Keratinocyte (primary cell): ENCODE results near the gene MTOR. TPM values are rescaled to one million over a fixed set of nuclear protein-coding genes. Genes with fewer than 3 reads are reported as not detected.
A peak's percentile ranks its signal among the peaks of the same experiment; 100 is the strongest.

Experiments used
- DNase-seq: peaks from one replicate; pipeline ENCODE4 v3.0.0-alpha.2; 2011; ENCODE audit warnings: low read depth, missing footprints, low spot score
- FAIRE-seq: peaks from 2 replicates; lab custom pipeline; 2011; peaks lifted over from hg19 to GRCh38; lab: Jason Lieb, UNC
- H2AFZ ChIP-seq: 2 replicates; pipeline ENCODE4 v1.6.0; 2012; ENCODE audit warnings: low read length, control low read depth, inconsistent platforms; ENCODE audit not compliant: control insufficient read depth
- H3K27ac ChIP-seq: 2 replicates; pipeline ENCODE4 v1.5.1; 2011; ENCODE audit warnings: low read length; ENCODE audit not compliant: control insufficient read depth, insufficient read depth
- H3K27me3 ChIP-seq: 3 replicates; pipeline ENCODE4 v1.6.0; 2011; ENCODE audit warnings: low read length; ENCODE audit not compliant: control insufficient read depth, insufficient read depth; ENCODE audit errors: extremely low read depth
- H3K36me3 ChIP-seq, 2 experiments: 2 replicates in 1 of 2; 3 replicates in 1 of 2; pipeline ENCODE4 v1.5.1; 2011; ENCODE audit warnings: low read length in 2 of 2, mild to moderate bottlenecking in 1 of 2; ENCODE audit not compliant: control insufficient read depth in 2 of 2, insufficient read depth in 2 of 2; ENCODE audit errors: extremely low read depth in 1 of 2
- H3K4me1 ChIP-seq: 3 replicates; pipeline ENCODE4 v1.5.1; 2011; ENCODE audit warnings: low read length; ENCODE audit not compliant: control insufficient read depth, insufficient read depth; ENCODE audit errors: extremely low read depth
- H3K4me2 ChIP-seq: 3 replicates; pipeline ENCODE4 v1.6.0; 2011; ENCODE audit warnings: low read depth, low read length; ENCODE audit not compliant: control insufficient read depth, insufficient read depth; ENCODE audit errors: extremely low read depth
- H3K4me3 ChIP-seq, 3 experiments: fragments of 200-600 bp in 1 of 3; sonication (generic) in 1 of 3; 2 replicates in 2 of 3; 3 replicates in 1 of 3; pipeline ENCODE4 v1.5.1; 2011 to 2016; ENCODE audit warnings: low read length in 3 of 3, mild to moderate bottlenecking in 3 of 3, control low read depth in 2 of 3, inconsistent platforms in 1 of 3, low read depth in 1 of 3, mixed read lengths in 1 of 3, mixed run types in 1 of 3, moderate library complexity in 1 of 3; ENCODE audit not compliant: control insufficient read depth in 2 of 3, insufficient read depth in 2 of 3; ENCODE audit errors: extremely low read depth in 1 of 3
- H3K79me2 ChIP-seq: 2 replicates; pipeline ENCODE4 v1.6.0; 2012; ENCODE audit warnings: low read length; ENCODE audit not compliant: control insufficient read depth, insufficient read depth
- H3K9ac ChIP-seq: 3 replicates; pipeline ENCODE4 v1.6.0; 2011; ENCODE audit warnings: low read length; ENCODE audit not compliant: control insufficient read depth, insufficient read depth; ENCODE audit errors: extremely low read depth
- H3K9me1 ChIP-seq: 3 replicates; pipeline ENCODE4 v1.6.0; 2011; ENCODE audit warnings: low read length; ENCODE audit not compliant: control insufficient read depth, insufficient read depth; ENCODE audit errors: extremely low read depth
- H3K9me3 ChIP-seq: 2 replicates; pipeline ENCODE4 v1.5.1; 2012; ENCODE audit warnings: low read depth, low read length; ENCODE audit not compliant: control insufficient read depth
- H4K20me1 ChIP-seq: 3 replicates; pipeline ENCODE4 v1.6.0; 2011; ENCODE audit warnings: low read length; ENCODE audit not compliant: control insufficient read depth, insufficient read depth; ENCODE audit errors: extremely low read depth
- EZH2 ChIP-seq: IDR thresholded peaks from one replicate; pipeline ENCODE4 v1.6.1; 2012; ENCODE audit warnings: inconsistent platforms, mild to moderate bottlenecking, low read length, moderate library complexity
- dilution Hi-C: fragments of 300-500 bp; cut with MboI; formaldehyde crosslinking; loops from one replicate; pipeline ENCODE4 v1.7.0; 2020; ENCODE audit warnings: low sequenced_read_pairs; ENCODE audit not compliant: extremely low pct_ligation_motif_present
- polyA plus RNA-seq, 5 experiments: library from polyadenylated mRNA; depleted of rRNA in 3 of 5; stranded (reverse) in 3 of 5; stranded (forward) in 1 of 5; unstranded in 1 of 5; fragments of >200 nt; gene quantifications; 1 replicate in 1 of 5; 2 replicates in 3 of 5; 3 replicates in 1 of 5; pipeline versions ENCODE4 v1.2.1 to v1.2.3, GENCODE V29; 2011 to 2012; ENCODE audit warnings: missing spikeins in 2 of 5, low read depth in 1 of 5, low replicate concordance in 1 of 5
- TF ChIP-seq, protein P1 (sequence below), 3 experiments: IDR thresholded peaks in 1 of 3; conservative IDR thresholded peaks in 1 of 3; optimal IDR thresholded peaks in 1 of 3; 2 replicates in 2 of 3; 3 replicates in 1 of 3; pipeline versions ENCODE3 to v1.5.1; 2011; ENCODE audit warnings: low read length in 3 of 3, mild to moderate bottlenecking in 3 of 3, moderate library complexity in 2 of 3, control low read depth in 1 of 3, inconsistent platforms in 1 of 3; ENCODE audit not compliant: insufficient read depth in 2 of 3; ENCODE audit errors: extremely low read depth in 1 of 3

Gene MTOR
- polyA plus RNA-seq, 1 donor (not counting 4 experiments of a cell fraction or from before 2014, with no cell fraction given): 31.5 TPM

DNA sequence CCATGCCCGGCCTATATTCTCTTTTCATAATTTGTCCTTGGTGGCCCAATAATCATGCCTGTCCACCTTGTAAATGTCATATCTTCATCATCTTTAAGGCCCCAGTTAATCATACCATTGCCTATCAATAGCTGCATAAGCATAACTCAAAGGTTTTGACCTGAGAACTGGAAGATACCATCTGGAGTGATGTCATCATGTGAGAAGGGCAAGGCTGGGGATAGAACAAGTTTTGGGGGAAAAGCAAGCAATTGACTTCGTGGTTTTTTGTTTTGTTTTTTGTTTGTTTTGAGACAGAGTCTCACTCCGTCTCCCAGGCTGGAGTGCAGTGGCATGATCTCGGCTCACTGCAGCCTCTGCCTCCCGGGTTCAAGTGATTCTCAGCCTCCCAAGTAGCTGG lies 16.8 kb upstream of the MTOR start:
- Histone ChIP-seq H3K4me3 (no peak overlapping the region), H2AFZ (no peak overlapping the region), H3K79me2 (peaks cover 21% of the 10 kb centered on the region), H3K4me1 (peaks cover 6% of the 10 kb centered on the region), H3K9me3 (no peaks in the 10 kb centered on the region), H3K27me3 (no peaks in the 10 kb centered on the region), H3K27ac (no peak overlapping the region), H3K9me1 (no peaks in the 10 kb centered on the region), H3K36me3 (no peaks in the 10 kb centered on the region), H4K20me1 (peaks cover 4% of the 10 kb centered on the region), H3K4me2 (no peak overlapping the region), H3K9ac (no peak overlapping the region)
- DNase-seq (no peak), FAIRE-seq (no peak)
- no peak for TF ChIP-seq EZH2
- TF ChIP-seq, protein P1, sequence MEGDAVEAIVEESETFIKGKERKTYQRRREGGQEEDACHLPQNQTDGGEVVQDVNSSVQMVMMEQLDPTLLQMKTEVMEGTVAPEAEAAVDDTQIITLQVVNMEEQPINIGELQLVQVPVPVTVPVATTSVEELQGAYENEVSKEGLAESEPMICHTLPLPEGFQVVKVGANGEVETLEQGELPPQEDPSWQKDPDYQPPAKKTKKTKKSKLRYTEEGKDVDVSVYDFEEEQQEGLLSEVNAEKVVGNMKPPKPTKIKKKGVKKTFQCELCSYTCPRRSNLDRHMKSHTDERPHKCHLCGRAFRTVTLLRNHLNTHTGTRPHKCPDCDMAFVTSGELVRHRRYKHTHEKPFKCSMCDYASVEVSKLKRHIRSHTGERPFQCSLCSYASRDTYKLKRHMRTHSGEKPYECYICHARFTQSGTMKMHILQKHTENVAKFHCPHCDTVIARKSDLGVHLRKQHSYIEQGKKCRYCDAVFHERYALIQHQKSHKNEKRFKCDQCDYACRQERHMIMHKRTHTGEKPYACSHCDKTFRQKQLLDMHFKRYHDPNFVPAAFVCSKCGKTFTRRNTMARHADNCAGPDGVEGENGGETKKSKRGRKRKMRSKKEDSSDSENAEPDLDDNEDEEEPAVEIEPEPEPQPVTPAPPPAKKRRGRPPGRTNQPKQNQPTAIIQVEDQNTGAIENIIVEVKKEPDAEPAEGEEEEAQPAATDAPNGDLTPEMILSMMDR (optimal IDR thresholded peaks at IDR 0.05 in 1 of 3, IDR thresholded peaks at IDR 0.05 in 1 of 3, conservative IDR thresholded peaks at IDR 0.05 in 1 of 3; ENCODE audit: extremely low read depth in 1 of 3, insufficient read depth in 2 of 3, low read length in 3 of 3): no peak
- dilution Hi-C loops: no loop called here

DNA sequence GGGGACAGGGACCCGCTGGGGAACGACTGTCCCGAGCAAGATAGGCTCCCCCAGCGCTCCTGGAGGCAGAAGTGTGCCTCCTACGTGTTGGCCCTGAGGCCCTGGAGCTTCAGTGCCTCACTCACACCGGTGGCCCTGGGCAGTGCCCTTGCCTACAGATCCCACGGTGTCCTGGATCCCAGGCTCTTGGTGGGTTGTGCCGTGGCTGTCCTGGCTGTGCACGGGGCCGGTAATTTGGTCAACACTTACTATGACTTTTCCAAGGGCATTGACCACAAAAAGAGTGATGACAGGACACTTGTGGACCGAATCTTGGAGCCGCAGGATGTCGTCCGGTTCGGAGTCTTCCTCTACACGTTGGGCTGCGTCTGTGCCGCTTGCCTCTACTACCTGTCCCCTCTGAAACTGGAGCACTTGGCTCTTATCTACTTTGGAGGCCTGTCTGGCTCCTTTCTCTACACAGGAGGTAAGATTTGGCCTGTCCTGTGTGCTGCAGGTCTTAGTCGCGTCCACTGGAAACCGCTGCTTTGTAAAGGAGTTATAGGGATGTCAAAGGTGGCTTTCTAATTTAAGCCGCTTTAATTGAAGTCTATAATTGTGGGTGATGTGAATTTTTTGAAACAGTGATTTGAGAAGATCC lies 11.4 kb upstream of the MTOR start:
- Histone ChIP-seq H4K20me1 (no peaks in the 10 kb centered on the region), H3K79me2 (peaks cover 23% of the 10 kb centered on the region), H3K9me1 (no peaks in the 10 kb centered on the region), H3K4me2 (peak overlapping the region; percentile 79), H3K9ac (peak overlapping the region; percentile 92), H3K4me3 (peak overlapping the region; percentile 62 to 92 (median 84)), H3K27ac (peak overlapping the region; percentile 87), H3K9me3 (no peaks in the 10 kb centered on the region), H3K4me1 (peaks cover 9% of the 10 kb centered on the region), H2AFZ (peak overlapping the region; percentile 95), H3K36me3 (no peaks in the 10 kb centered on the region), H3K27me3 (no peaks in the 10 kb centered on the region)
- TF ChIP-seq, protein P1 (optimal IDR thresholded peaks at IDR 0.05 in 1 of 3, IDR thresholded peaks at IDR 0.05 in 1 of 3, conservative IDR thresholded peaks at IDR 0.05 in 1 of 3; ENCODE audit: extremely low read depth in 1 of 3, insufficient read depth in 2 of 3, low read length in 3 of 3): no peak
- TF ChIP-seq EZH2: no peak
- FAIRE-seq (no peak), DNase-seq (no peak)
- dilution Hi-C loops: no loop called here
